SK-N-SH treated with all-trans-retinoic acid at 6 μM for 48 hours (cell line): Measurements from ENCODE around the gene KYAT1.

Source experiments
- ATAC-seq: fragments of 200-7000 bp; cut with Tn5 transposase; 3 replicates; pipeline ENCODE4 v1.9.1; 2020; ENCODE audit warnings: mild to moderate bottlenecking, moderate library complexity
- ARNTL ChIP-seq: fragments of 450-650 bp; formaldehyde crosslinking; IDR thresholded peaks from 2 replicates; pipeline ENCODE4 v1.5.0; 2020; ENCODE audit warnings: low read depth, mild to moderate bottlenecking, moderate library complexity, borderline replicate concordance
- CSDC2 ChIP-seq: fragments of 250-450 bp; sonication (Bioruptor Pico); IDR thresholded peaks from 2 replicates; pipeline ENCODE4 v1.5.0; 2020; ENCODE audit warnings: mild to moderate bottlenecking, moderate library complexity
- ESRRG ChIP-seq: fragments of 250-450 bp; sonication (Bioruptor Pico); IDR thresholded peaks from 2 replicates; pipeline ENCODE4 v1.6.1; 2021; ENCODE audit warnings: mild to moderate bottlenecking
- GLIS3 ChIP-seq: fragments of 250-450 bp; sonication (Bioruptor Pico); IDR thresholded peaks from 2 replicates; pipeline ENCODE4 v1.5.0; 2020; ENCODE audit warnings: mild to moderate bottlenecking, moderate library complexity
- ISL1 ChIP-seq: fragments of 250-450 bp; sonication (Bioruptor Pico); IDR thresholded peaks from 2 replicates; pipeline ENCODE4 v2.1.2; 2022; ENCODE audit warnings: mild to moderate bottlenecking, moderate library complexity
- OSR1 ChIP-seq: fragments of 250-450 bp; sonication (Bioruptor Pico); IDR thresholded peaks from 2 replicates; pipeline ENCODE4 v1.8.0; 2022; ENCODE audit warnings: moderate library complexity, mild to moderate bottlenecking, inconsistent platforms
- POU6F1 ChIP-seq: fragments of 250-450 bp; sonication (Bioruptor Pico); IDR thresholded peaks from 2 replicates; pipeline ENCODE4 v1.8.0; 2021; ENCODE audit warnings: low read depth, mild to moderate bottlenecking, moderate library complexity, borderline replicate concordance
- PPARA ChIP-seq: fragments of 250-450 bp; sonication (Bioruptor Pico); IDR thresholded peaks from 2 replicates; pipeline ENCODE4 v1.5.0; 2020; ENCODE audit warnings: mild to moderate bottlenecking, borderline replicate concordance
- RARB ChIP-seq: fragments of 250-450 bp; sonication (Bioruptor Pico); IDR thresholded peaks from 2 replicates; pipeline ENCODE4 v1.8.0; 2021; ENCODE audit warnings: mild to moderate bottlenecking, moderate library complexity
- SNAI2 ChIP-seq: fragments of 250-450 bp; sonication (Bioruptor Pico); IDR thresholded peaks from 2 replicates; pipeline ENCODE4 v1.5.0; 2020; ENCODE audit warnings: mild to moderate bottlenecking, moderate library complexity
- TCF4 ChIP-seq: fragments of 250-450 bp; sonication (Bioruptor Pico); IDR thresholded peaks from 2 replicates; pipeline ENCODE4 v1.8.0; 2021; ENCODE audit warnings: mild to moderate bottlenecking, moderate library complexity, borderline replicate concordance
- TOX ChIP-seq: fragments of 250-450 bp; sonication (Bioruptor Pico); IDR thresholded peaks from 2 replicates; pipeline ENCODE4 v1.8.0; 2021; ENCODE audit warnings: mild to moderate bottlenecking, moderate library complexity, borderline replicate concordance
- TSHZ2 ChIP-seq: fragments of 250-450 bp; sonication (Bioruptor Pico); IDR thresholded peaks from 2 replicates; pipeline ENCODE4 v1.5.0; 2020; ENCODE audit warnings: mild to moderate bottlenecking, moderate library complexity
- ZC3H10 ChIP-seq: fragments of 250-450 bp; sonication (Bioruptor Pico); IDR thresholded peaks from 2 replicates; pipeline ENCODE4 v1.5.1; 2021; ENCODE audit warnings: mild to moderate bottlenecking, moderate library complexity
- ZFP3 ChIP-seq: fragments of 250-450 bp; sonication (Bioruptor Pico); IDR thresholded peaks from 2 replicates; pipeline ENCODE4 v1.5.0; 2020; ENCODE audit warnings: mild to moderate bottlenecking, moderate library complexity
- ZFP30 ChIP-seq: fragments of 450-650 bp; formaldehyde crosslinking; IDR thresholded peaks from 2 replicates; pipeline ENCODE4 v1.5.0; 2022; ENCODE audit warnings: mild to moderate bottlenecking, moderate library complexity
- ZNF565 ChIP-seq: fragments of 450-650 bp; formaldehyde crosslinking; conservative IDR thresholded peaks from 2 replicates; pipeline ENCODE4 v1.5.0; 2020; ENCODE audit warnings: low read depth, mild to moderate bottlenecking, moderate library complexity
- ZNF70 ChIP-seq: fragments of 450-650 bp; formaldehyde crosslinking; IDR thresholded peaks from 2 replicates; pipeline ENCODE4 v1.5.0; 2020; ENCODE audit warnings: mild to moderate bottlenecking, moderate library complexity
- ZNF8 ChIP-seq: fragments of 450-650 bp; formaldehyde crosslinking; IDR thresholded peaks from 2 replicates; pipeline ENCODE4 v1.5.0; 2020; ENCODE audit warnings: mild to moderate bottlenecking, moderate library complexity
- TF ChIP-seq, protein P1 (sequence below): fragments of 250-450 bp; sonication (Bioruptor Pico); IDR thresholded peaks from 2 replicates; pipeline ENCODE4 v1.8.0; 2020; ENCODE audit warnings: mild to moderate bottlenecking, moderate library complexity, borderline replicate concordance

KYAT1 gene

DNA sequence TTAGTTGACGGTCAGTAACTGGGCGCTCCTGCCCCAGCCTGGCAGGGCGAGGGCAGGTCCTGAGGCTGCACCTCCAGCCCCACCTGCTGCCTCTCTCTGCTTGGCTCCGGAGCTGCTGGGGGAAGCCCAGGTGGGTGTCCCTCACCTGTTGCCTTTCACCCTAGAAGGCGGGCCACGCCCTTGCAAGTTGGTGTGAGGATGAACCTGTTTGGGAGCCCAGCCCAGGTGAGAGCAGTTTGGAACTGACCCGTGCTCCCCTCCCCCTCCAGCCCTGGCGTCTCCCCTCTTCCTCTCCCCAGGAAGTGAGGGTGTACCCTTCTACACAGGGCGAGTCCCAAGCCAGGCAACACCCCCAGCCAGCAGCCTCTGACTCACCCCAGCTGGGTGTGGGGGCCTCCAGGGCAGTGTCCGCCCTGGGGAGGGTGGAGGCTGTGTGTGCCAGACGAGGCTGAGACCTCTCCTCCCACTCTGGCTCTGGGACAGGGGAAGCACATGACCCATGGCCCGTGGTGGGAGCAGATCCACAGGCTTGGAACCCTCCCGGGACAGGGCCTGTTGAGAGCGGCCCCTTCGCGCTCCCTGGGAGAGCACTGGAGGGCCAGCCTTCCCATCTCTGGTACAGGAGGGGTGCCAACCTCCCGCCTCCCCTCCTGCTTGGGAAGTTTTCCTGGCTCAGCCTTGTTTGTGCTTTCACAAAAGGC, 10.6 kb upstream of the KYAT1 start:
- peak; percentile 92 for ATAC-seq
- no peak for TF ChIP-seq CSDC2 (CRISPR knock-in tag)
- TF ChIP-seq, protein P1, sequence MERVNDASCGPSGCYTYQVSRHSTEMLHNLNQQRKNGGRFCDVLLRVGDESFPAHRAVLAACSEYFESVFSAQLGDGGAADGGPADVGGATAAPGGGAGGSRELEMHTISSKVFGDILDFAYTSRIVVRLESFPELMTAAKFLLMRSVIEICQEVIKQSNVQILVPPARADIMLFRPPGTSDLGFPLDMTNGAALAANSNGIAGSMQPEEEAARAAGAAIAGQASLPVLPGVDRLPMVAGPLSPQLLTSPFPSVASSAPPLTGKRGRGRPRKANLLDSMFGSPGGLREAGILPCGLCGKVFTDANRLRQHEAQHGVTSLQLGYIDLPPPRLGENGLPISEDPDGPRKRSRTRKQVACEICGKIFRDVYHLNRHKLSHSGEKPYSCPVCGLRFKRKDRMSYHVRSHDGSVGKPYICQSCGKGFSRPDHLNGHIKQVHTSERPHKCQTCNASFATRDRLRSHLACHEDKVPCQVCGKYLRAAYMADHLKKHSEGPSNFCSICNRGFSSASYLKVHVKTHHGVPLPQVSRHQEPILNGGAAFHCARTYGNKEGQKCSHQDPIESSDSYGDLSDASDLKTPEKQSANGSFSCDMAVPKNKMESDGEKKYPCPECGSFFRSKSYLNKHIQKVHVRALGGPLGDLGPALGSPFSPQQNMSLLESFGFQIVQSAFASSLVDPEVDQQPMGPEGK = peak; percentile 91; the same call in 1 of the 2 replicates

DNA sequence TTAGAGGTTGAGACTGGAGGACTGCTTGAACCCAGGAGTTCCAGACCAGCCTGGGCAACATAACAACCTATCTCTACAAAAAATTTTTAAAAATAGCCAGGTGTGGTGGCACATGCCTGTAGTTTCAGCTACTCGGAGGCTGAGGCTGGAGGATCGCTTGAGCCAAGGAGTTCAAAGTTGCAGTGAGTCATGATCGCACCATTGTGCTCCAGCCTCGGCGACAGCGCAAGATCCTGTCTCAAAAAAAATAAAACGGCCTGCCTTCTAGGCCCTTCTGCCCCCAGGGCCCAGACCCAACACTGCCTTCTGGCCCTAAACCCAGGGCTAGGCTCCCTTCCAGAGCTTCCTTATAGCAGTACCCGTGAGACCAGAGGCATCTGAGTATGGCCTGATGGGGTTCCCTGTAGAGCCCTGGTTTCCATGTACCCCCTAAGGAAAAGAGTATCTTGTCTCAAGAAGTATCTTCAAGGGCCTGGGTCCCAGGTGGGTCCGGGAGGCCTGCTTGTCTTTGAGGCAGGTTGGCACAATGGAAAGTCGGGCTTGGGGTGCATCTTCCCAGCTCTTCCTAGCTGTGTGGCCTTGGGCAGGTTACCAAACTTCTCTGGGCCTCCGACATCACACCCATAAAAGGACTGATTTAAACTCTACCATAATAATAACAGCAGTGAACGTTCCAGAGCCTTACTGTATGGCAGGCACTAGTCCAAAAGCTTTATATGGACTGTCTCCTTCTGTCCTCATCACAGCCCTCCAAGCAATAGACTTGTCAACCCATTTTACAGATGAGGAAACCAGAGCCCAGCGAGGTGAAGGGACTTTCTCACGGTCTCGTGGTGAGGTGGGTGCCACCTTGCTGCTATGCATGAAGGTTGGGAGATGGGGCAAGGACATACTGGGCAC, 9.8 kb upstream of the KYAT1 start:
- TF ChIP-seq TSHZ2 (CRISPR knock-in tag) (no peak), CSDC2 (CRISPR knock-in tag) (no peak), ZFP3 (CRISPR knock-in tag) (no peak), ZNF8 (CRISPR knock-in tag) (no peak), OSR1 (no peak), TCF4 (CRISPR knock-in tag) (no peak), GLIS3 (CRISPR knock-in tag) (no peak), PPARA (CRISPR knock-in tag) (no peak), ARNTL (CRISPR knock-in tag) (no peak), RARB (CRISPR knock-in tag) (no peak), ISL1 (CRISPR knock-in tag) (no peak), TOX (no peak), ZFP30 (CRISPR knock-in tag) (no peak), POU6F1 (CRISPR knock-in tag) (no peak), ZNF565 (CRISPR knock-in tag) (no peak), ZC3H10 (CRISPR knock-in tag) (no peak)
- ATAC-seq = no peak

DNA sequence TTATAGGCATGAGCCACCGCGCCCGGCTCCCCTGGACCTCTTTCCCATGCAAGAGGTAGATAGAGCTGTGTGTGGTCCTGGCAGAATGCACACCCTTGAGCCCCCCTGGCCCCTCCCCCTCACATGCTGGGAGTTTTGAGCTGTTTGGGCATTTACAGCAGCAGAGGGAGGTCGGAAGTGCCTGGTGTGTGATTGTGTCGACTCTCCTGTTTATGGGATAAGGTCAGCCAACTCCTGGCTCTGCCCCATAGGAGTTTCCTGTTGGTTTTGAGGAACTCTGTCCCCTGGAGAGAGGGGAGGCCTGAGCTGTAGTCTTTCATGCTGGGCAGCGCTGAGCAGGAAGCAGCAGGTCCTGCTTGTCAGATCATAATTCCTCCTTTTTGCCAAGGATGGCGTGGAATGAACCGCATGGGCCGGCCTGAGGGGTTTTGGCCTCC, 6.2 kb upstream of the KYAT1 start:
- no peak for ATAC-seq
- TF ChIP-seq ARNTL (CRISPR knock-in tag) (no peak), OSR1 (no peak), SNAI2 (CRISPR knock-in tag) (no peak), TSHZ2 (CRISPR knock-in tag) (no peak), ZNF70 (CRISPR knock-in tag) (no peak), ISL1 (CRISPR knock-in tag) (no peak), PPARA (CRISPR knock-in tag) (no peak), ESRRG (CRISPR knock-in tag) (no peak), ZFP3 (CRISPR knock-in tag) (no peak), ZNF8 (CRISPR knock-in tag) (no peak), ZNF565 (CRISPR knock-in tag) (no peak), GLIS3 (CRISPR knock-in tag) (no peak)
- TF ChIP-seq, all 23 proteins: peak for 0
